ENCODE results near the gene TLL2. TPM values are rescaled to one million over a fixed set of nuclear protein-coding genes. Genes with fewer than 3 reads are reported as not detected.

Gene TLL2
- total and polyA plus RNA-seq, 3 donors from 2014 or later = 0.39 to 0.68 (median 0.67) TPM

- Histone ChIP-seq H3K27me3 (no peaks in the 10 kb centered on the region), H3K27ac (no peak overlapping the region), H3K4me1 (no peaks in the 10 kb centered on the region), H3K36me3 (ENCODE audit: low read depth, missing control alignments) (no peaks in the 10 kb centered on the region), H3K4me3 (no peak overlapping the region), H3K9me3 (no peaks in the 10 kb centered on the region)
- TF ChIP-seq CTCF (IDR thresholded peaks at IDR 0.05) = no peak
- TF ChIP-seq POLR2A (IDR thresholded peaks at IDR 0.05) = no peak
- 85 to 89% methylated on average over 5 of the region's 5 CpGs for WGBS, 2 donors
- DNase-seq = no peak
- intact Hi-C loops (cut with DNase I; ENCODE audit: low total_unique reads) = no loop called here
These were observed 144.8 kb downstream of the TLL2 start for GRCh38 chr10:96368971-96369370.

GRCh38 chr10:96367470-96367869 is 146.3 kb downstream of the TLL2 start:
- intact Hi-C loops (cut with DNase I; ENCODE audit: low total_unique reads) = no loop called here
- Histone ChIP-seq H3K27me3 (no peaks in the 10 kb centered on the region), H3K4me3 (no peak overlapping the region), H3K4me1 (no peaks in the 10 kb centered on the region), H3K27ac (no peak overlapping the region), H3K36me3 (ENCODE audit: low read depth, missing control alignments) (no peaks in the 10 kb centered on the region), H3K9me3 (no peaks in the 10 kb centered on the region)
- 84 to 90% methylated on average over 4 of the region's 4 CpGs for WGBS, 2 donors
- no peak for DNase-seq
- TF ChIP-seq CTCF (IDR thresholded peaks at IDR 0.05) = no peak

GRCh38 chr10:96366508-96366907 is 147.2 kb downstream of the TLL2 start:
- TF ChIP-seq POLR2A (IDR thresholded peaks at IDR 0.05) (no peak), CTCF (IDR thresholded peaks at IDR 0.05) (no peak)
- Histone ChIP-seq H3K27me3 (no peaks in the 10 kb centered on the region), H3K36me3 (ENCODE audit: low read depth, missing control alignments) (no peaks in the 10 kb centered on the region), H3K4me1 (no peaks in the 10 kb centered on the region), H3K4me3 (no peak overlapping the region), H3K27ac (no peak overlapping the region), H3K9me3 (no peaks in the 10 kb centered on the region)
- DNase-seq = no peak
- intact Hi-C loops (cut with DNase I; ENCODE audit: low total_unique reads) = no loop called here
- WGBS, 2 donors = 92 to 94% methylated on average over 3 of the region's 3 CpGs

- intact Hi-C loops (cut with DNase I; ENCODE audit: low total_unique reads) = no loop called here
- no peak for TF ChIP-seq CTCF (IDR thresholded peaks at IDR 0.05)
- WGBS, 2 donors = 49 to 59% methylated on average over 3 of the region's 3 CpGs
- Histone ChIP-seq H3K9me3 (no peaks in the 10 kb centered on the region), H3K27me3 (no peaks in the 10 kb centered on the region), H3K4me1 (no peaks in the 10 kb centered on the region), H3K27ac (no peak overlapping the region), H3K4me3 (no peak overlapping the region), H3K36me3 (ENCODE audit: low read depth, missing control alignments) (no peaks in the 10 kb centered on the region)
- DNase-seq = no peak
These were observed 148.2 kb downstream of the TLL2 start for GRCh38 chr10:96365571-96365970.

- Histone ChIP-seq H3K36me3 (ENCODE audit: low read depth, missing control alignments) (no peaks in the 10 kb centered on the region), H3K4me1 (no peaks in the 10 kb centered on the region), H3K4me3 (no peak overlapping the region), H3K9me3 (no peaks in the 10 kb centered on the region), H3K27me3 (no peaks in the 10 kb centered on the region), H3K27ac (no peak overlapping the region)
- intact Hi-C loops (cut with DNase I; ENCODE audit: low total_unique reads) = no loop called here
- no peak for DNase-seq
- 83 to 87% methylated on average over 3 of the region's 3 CpGs for WGBS, 2 donors
- TF ChIP-seq POLR2A (IDR thresholded peaks at IDR 0.05) = no peak
- no peak for TF ChIP-seq CTCF (IDR thresholded peaks at IDR 0.05)
These were observed 153.0 kb downstream of the TLL2 start for GRCh38 chr10:96360766-96361165.
